Measurements from ENCODE around the gene RAPGEF5.

Gene RAPGEF5

DNA sequence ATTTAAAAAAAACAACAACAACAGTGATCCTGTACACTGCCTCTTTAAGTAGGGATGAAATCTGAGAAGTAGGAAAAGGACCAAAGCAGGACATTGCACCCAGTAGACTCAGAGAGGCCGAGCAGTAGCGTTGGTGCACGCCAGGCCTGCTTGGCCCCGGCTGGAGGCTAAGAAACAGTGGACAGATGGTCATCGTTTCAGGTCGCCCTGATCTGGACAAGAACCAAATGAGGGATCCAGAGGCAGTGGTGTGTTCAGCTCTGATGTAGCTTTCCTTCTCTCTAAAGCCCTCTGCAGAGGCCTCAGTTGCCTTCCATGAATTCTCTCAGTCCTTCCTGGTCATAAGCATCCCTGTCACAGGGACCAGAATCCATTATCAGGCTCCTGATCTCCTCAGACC lies 269.1 kb downstream of the RAPGEF5 start:
- H3K27ac ChIP-seq (ENCODE audit: low read length) = no peak overlapping the region
- no peak for DNase-seq
- no peak overlapping the region for H3K4me3 ChIP-seq (ENCODE audit: low read length)
- no peaks in the 10 kb centered on the region for H3F3A ChIP-seq (ENCODE audit: insufficient read depth, low read length)
- no peaks in the 10 kb centered on the region for H3K79me2 ChIP-seq (ENCODE audit: low read length)
- H3K4me2 ChIP-seq (ENCODE audit: low read depth, low read length) = no peak overlapping the region
- TF ChIP-seq EZH2 (optimal IDR thresholded peaks at IDR 0.05; ENCODE audit: low read depth, low read length) = no peak
- TF ChIP-seq EZH2phosphoT487 (IDR thresholded peaks at IDR 0.05; ENCODE audit: low read length) = no peak
- TF ChIP-seq, protein P1, sequence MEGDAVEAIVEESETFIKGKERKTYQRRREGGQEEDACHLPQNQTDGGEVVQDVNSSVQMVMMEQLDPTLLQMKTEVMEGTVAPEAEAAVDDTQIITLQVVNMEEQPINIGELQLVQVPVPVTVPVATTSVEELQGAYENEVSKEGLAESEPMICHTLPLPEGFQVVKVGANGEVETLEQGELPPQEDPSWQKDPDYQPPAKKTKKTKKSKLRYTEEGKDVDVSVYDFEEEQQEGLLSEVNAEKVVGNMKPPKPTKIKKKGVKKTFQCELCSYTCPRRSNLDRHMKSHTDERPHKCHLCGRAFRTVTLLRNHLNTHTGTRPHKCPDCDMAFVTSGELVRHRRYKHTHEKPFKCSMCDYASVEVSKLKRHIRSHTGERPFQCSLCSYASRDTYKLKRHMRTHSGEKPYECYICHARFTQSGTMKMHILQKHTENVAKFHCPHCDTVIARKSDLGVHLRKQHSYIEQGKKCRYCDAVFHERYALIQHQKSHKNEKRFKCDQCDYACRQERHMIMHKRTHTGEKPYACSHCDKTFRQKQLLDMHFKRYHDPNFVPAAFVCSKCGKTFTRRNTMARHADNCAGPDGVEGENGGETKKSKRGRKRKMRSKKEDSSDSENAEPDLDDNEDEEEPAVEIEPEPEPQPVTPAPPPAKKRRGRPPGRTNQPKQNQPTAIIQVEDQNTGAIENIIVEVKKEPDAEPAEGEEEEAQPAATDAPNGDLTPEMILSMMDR (IDR thresholded peaks at IDR 0.05; ENCODE audit: low read length) = no peak
- no peaks in the 10 kb centered on the region for H3K27me3 ChIP-seq (replicated peaks; ENCODE audit: insufficient read depth, low read length)
- no peak overlapping the region for H2AFZ ChIP-seq (ENCODE audit: low read length)
- H3K4me1 ChIP-seq (ENCODE audit: low read length) = peaks cover 6% of the 10 kb centered on the region
- no peaks in the 10 kb centered on the region for H3K9me2 ChIP-seq (replicated peaks; ENCODE audit: insufficient read depth, low read length)
- no peaks in the 10 kb centered on the region for H3K36me3 ChIP-seq (replicated peaks; ENCODE audit: insufficient read depth, low read length)
- no peaks in the 10 kb centered on the region for H3K9me3 ChIP-seq (replicated peaks; ENCODE audit: insufficient read depth, low read length)
- no peaks in the 10 kb centered on the region for H4K20me1 ChIP-seq (ENCODE audit: insufficient read depth, low read length)
- H3K9ac ChIP-seq (ENCODE audit: low read length) = no peak overlapping the region

DNA sequence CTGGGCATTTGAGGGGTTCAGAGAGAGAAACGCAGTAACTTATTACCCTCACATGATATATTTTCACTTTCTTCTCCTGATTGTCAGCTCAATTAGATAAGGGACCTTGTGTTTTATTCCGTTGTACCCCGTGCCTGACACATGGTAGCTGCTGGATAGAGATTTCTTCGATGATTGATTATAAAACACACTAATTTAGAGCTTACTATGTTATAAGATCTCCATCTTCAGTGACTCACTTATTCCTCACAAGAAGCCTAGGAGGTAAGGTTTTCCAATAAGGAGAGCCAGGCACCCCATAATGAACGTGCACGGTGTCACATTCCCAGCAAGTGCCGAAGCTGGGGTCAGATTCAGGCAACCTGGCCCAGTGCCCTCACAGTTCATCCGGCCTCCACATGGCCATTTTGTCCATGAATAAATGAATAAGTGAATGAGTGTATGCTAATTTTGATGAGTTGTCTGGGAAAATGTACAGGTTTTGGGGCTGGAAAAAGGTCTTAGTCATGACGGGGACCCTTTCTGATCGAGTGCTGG lies 273.2 kb downstream of the RAPGEF5 start:
- no peaks in the 10 kb centered on the region for H3K36me3 ChIP-seq (replicated peaks; ENCODE audit: insufficient read depth, low read length)
- TF ChIP-seq, protein P1 (IDR thresholded peaks at IDR 0.05; ENCODE audit: low read length) = no peak
- TF ChIP-seq EZH2 (optimal IDR thresholded peaks at IDR 0.05; ENCODE audit: low read depth, low read length) = no peak
- TF ChIP-seq EZH2phosphoT487 (IDR thresholded peaks at IDR 0.05; ENCODE audit: low read length) = no peak
- H3K9me3 ChIP-seq (replicated peaks; ENCODE audit: insufficient read depth, low read length) = no peaks in the 10 kb centered on the region
- H3K4me1 ChIP-seq (ENCODE audit: low read length) = peaks cover 8% of the 10 kb centered on the region
- peak overlapping the region; percentile 91 for H2AFZ ChIP-seq (ENCODE audit: low read length)
- peak overlapping the region; percentile 90 for H3K4me3 ChIP-seq (ENCODE audit: low read length)
- no peak overlapping the region; the same call in 1 of the 2 replicates for H3K27ac ChIP-seq (ENCODE audit: low read length)
- no peaks in the 10 kb centered on the region for H4K20me1 ChIP-seq (ENCODE audit: insufficient read depth, low read length)
- no peaks in the 10 kb centered on the region for H3K27me3 ChIP-seq (replicated peaks; ENCODE audit: insufficient read depth, low read length)
- H3K79me2 ChIP-seq (ENCODE audit: low read length) = no peaks in the 10 kb centered on the region
- H3K4me2 ChIP-seq (ENCODE audit: low read depth, low read length) = peak overlapping the region; percentile 95
- H3K9ac ChIP-seq (ENCODE audit: low read length) = peak overlapping the region; percentile 43
- peak; percentile 31 for DNase-seq
- H3K9me2 ChIP-seq (replicated peaks; ENCODE audit: insufficient read depth, low read length) = no peaks in the 10 kb centered on the region
- no peaks in the 10 kb centered on the region for H3F3A ChIP-seq (ENCODE audit: insufficient read depth, low read length)

DNA sequence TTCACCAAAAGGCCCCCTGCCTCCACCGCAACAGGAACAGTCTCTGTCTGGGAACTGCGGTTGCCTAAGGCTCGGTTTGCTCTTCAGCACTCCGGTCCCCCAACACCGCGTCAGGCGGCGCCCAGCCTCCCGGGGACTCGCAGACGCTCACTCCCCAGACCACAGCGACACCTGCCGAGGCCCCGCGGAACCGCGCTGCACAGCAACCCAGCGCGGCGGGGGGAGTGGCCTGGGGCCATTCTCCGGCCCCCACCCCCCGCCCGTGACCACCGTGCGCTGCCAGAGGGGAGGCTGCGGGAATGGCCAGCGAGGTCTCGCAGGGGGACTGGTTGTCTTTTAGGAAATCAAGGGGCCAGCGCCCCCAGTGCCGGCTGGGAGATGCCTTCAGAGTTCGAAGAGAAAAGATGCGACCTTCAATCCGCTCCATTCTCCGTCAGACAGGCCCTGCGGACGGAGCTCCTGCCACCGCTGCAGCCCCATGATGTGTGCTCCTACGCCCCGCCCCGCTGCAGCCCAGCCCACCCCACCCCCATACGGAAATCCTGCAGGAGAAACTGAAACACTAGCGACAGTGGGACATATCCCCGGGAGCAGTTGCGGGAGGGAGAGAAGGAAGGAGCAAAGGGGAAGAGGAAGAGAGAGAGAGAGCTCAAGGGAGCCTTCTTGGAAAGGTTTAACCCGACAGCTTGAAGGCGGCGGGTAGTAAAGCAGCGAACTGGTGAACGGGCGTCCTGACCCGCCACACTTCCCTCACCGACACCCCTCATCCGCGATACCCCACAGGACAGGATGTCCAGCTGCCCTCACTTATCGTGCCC lies 273.9 kb downstream of the RAPGEF5 start:
- Histone ChIP-seq H3K4me2 (ENCODE audit: low read depth, low read length) (peak overlapping the region; percentile 95), H2AFZ (ENCODE audit: low read length) (peak overlapping the region; percentile 92), H3K27ac (ENCODE audit: low read length) (peak overlapping the region; percentile 37; the same call in 1 of the 2 replicates), H3F3A (ENCODE audit: insufficient read depth, low read length) (no peaks in the 10 kb centered on the region), H3K9me2 (replicated peaks; ENCODE audit: insufficient read depth, low read length) (no peaks in the 10 kb centered on the region), H3K9me3 (replicated peaks; ENCODE audit: insufficient read depth, low read length) (no peaks in the 10 kb centered on the region), H4K20me1 (ENCODE audit: insufficient read depth, low read length) (no peaks in the 10 kb centered on the region), H3K4me1 (ENCODE audit: low read length) (peaks cover 6% of the 10 kb centered on the region; the same call in 1 of the 2 replicates), H3K36me3 (replicated peaks; ENCODE audit: insufficient read depth, low read length) (no peaks in the 10 kb centered on the region), H3K9ac (ENCODE audit: low read length) (peak overlapping the region; percentile 43), H3K4me3 (ENCODE audit: low read length) (peak overlapping the region; percentile 90), H3K27me3 (replicated peaks; ENCODE audit: insufficient read depth, low read length) (no peaks in the 10 kb centered on the region), H3K79me2 (ENCODE audit: low read length) (no peaks in the 10 kb centered on the region)
- peak; percentile 85 for DNase-seq
- TF ChIP-seq, protein P1 (IDR thresholded peaks at IDR 0.05; ENCODE audit: low read length) = peak; percentile 94
- no peak for TF ChIP-seq EZH2 (optimal IDR thresholded peaks at IDR 0.05; ENCODE audit: low read depth, low read length)
